ENCODE results near the gene PTPRU. TPM values are rescaled to one million over a fixed set of nuclear protein-coding genes. Genes with fewer than 3 reads are reported as not detected.
"Not testable (repeated sequence)": the region's sequence is repeated elsewhere in the genome, so short reads cannot be mapped to it uniquely, and the experiment has no call there.

The PTPRU gene
- total RNA-seq, 5 donors from 2014 or later (not counting 1 experiment from before 2014, with no cell fraction given): 0.13 to 0.82 (median 0.33) TPM; not detected in 2

DNA sequence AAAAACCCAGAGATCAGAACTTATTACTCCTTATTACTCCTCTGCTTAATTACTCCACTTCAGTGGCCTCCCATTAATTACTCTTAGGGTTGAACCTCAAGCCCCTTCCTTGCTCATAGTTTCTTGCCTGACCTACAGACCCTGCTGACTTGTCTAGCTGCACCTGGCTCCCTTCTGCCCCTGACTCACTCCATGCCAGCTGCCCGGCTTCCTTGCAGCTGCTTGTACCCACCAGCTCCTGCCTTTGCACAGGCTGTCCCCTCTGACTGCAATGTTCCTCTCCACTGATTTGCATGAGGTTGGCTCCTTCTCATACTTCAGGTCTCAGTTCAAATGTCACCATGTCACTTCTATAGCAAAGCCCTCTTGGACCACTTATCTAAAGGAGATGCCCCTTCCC, 1.9 kb upstream of the PTPRU start:
- Histone ChIP-seq H3K4me3 (ENCODE audit: control insufficient read depth in 1 of 2, extremely low read depth in 1 of 2, low read length in 1 of 2) (no peak overlapping the region), H3K27ac (ENCODE audit: low read length) (no peak overlapping the region), H3K9me3 (no peaks in the 10 kb centered on the region), H3K4me1 (ENCODE audit: control insufficient read depth in 1 of 2, extremely low read depth in 1 of 2, insufficient read depth in 2 of 2, low read length in 2 of 2) (peaks cover 14 to 27% of the 10 kb centered on the region in 2 experiments), H3K27me3 (replicated peaks in 1 of 2; ENCODE audit: control insufficient read depth in 2 of 2, extremely low read depth in 1 of 2, insufficient read depth in 2 of 2, low read length in 1 of 2) (peaks cover 5 to 36% of the 10 kb centered on the region in 2 experiments), H3K36me3 (ENCODE audit: control insufficient read depth in 2 of 2, extremely low read depth in 1 of 2, insufficient read depth in 1 of 2, low read length in 1 of 2) (no peaks in the 10 kb centered on the region)
- ATAC-seq (replicated peaks in 1 of 4): no peak
- no peak overlapping the region for H3K27ac Mint-ChIP-seq
- POLR2A ChIA-PET: interaction anchor here in 1 of 2 donors (0.7 kb wide), 1 partner anchor 1026 kb away, joined by 3 read pairs; no protein-coding TSS in a partner anchor
- whole genome bisulfite sequencing (ENCODE audit: insufficient coverage): 67% methylated on average over 1 of the region's 1 CpG
- peaks cover 36 to 45% (median 40%) of the 10 kb centered on the region in 3 donors for H3K4me1 Mint-ChIP-seq
- no peak overlapping the region for H3K4me3 Mint-ChIP-seq
- H3K36me3 Mint-ChIP-seq: no peaks in the 10 kb centered on the region
- no peak for DNase-seq
- H3K27me3 Mint-ChIP-seq: peaks cover 33 to 40% of the 10 kb centered on the region in 2 donors
- CTCF ChIA-PET: no interaction called here
- no peaks in the 10 kb centered on the region for H3K9me3 Mint-ChIP-seq

GRCh38 chr1:29234881-29235280, 1.4 kb upstream of the PTPRU start:
- H3K9me3 Mint-ChIP-seq; H3K9me3 ChIP-seq; ATAC-seq (replicated peaks in 1 of 4); H3K4me3 ChIP-seq (ENCODE audit: control insufficient read depth in 1 of 2, extremely low read depth in 1 of 2, low read length in 1 of 2); H3K36me3 Mint-ChIP-seq; H3K36me3 ChIP-seq (ENCODE audit: control insufficient read depth in 2 of 2, extremely low read depth in 1 of 2, insufficient read depth in 1 of 2, low read length in 1 of 2); H3K4me3 Mint-ChIP-seq; CTCF ChIA-PET; DNase-seq; H3K27ac Mint-ChIP-seq; H3K27ac ChIP-seq (ENCODE audit: low read length): not testable (repeated sequence)
- Mint-ChIP-seq H3K27me3 (peaks cover 37 to 43% of the 10 kb centered on the region in 2 donors), H3K4me1 (peaks cover 32 to 40% (median 40%) of the 10 kb centered on the region in 3 donors)
- H3K27me3 ChIP-seq (replicated peaks in 1 of 2; ENCODE audit: control insufficient read depth in 2 of 2, extremely low read depth in 1 of 2, insufficient read depth in 2 of 2, low read length in 1 of 2): peaks cover 5 to 40% of the 10 kb centered on the region in 2 experiments
- peaks cover 11 to 27% of the 10 kb centered on the region in 2 experiments for H3K4me1 ChIP-seq (ENCODE audit: control insufficient read depth in 1 of 2, extremely low read depth in 1 of 2, insufficient read depth in 2 of 2, low read length in 2 of 2)
- 89% methylated on average over 8 of the region's 9 CpGs for WGBS (ENCODE audit: insufficient coverage)
- POLR2A ChIA-PET: interaction anchor here in 1 of 2 donors (0.7 kb wide), 1 partner anchor 1026 kb away, joined by 3 read pairs; no protein-coding TSS in a partner anchor

DNA sequence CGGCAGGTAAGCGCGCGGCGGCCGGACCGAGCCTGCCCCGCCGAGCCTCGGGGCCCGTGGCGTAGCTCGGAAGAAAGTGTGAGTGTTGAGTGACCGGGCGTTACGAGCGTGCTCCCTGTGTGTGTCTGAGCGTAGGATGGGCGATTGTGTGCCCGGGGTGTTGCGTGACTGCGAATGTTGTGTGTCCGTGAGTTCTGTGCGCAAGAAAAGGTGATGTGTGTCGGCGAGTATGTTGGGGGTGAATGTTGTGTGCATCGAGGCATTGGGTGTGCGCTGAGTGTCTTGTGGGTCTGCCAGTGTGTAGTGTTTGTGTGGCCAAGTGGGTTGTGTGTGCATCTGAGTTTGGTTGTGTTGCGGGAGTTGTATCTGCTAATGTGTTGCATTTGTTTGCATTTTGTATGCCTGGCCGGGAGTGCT, 398 bp downstream of the PTPRU start:
- 7% methylated on average over 30 of the region's 30 CpGs for WGBS (ENCODE audit: insufficient coverage)
- H3K27ac ChIP-seq (ENCODE audit: low read length): no peak overlapping the region
- Mint-ChIP-seq H3K4me3 (peak overlapping the region; percentile 56 to 91 (median 85)), H3K27me3 (peaks cover 52 to 58% of the 10 kb centered on the region in 2 donors), H3K4me1 (peaks cover 17 to 25% (median 24%) of the 10 kb centered on the region in 3 donors), H3K27ac (peak overlapping the region in 1 of 2 donors; percentile 20), H3K36me3 (no peaks in the 10 kb centered on the region), H3K9me3 (no peaks in the 10 kb centered on the region)
- no peaks in the 10 kb centered on the region for H3K36me3 ChIP-seq (ENCODE audit: control insufficient read depth in 2 of 2, extremely low read depth in 1 of 2, insufficient read depth in 1 of 2, low read length in 1 of 2)
- peak overlapping the region; percentile 30 to 77 for H3K4me3 ChIP-seq (ENCODE audit: control insufficient read depth in 1 of 2, extremely low read depth in 1 of 2, low read length in 1 of 2)
- H3K27me3 ChIP-seq (replicated peaks in 1 of 2; ENCODE audit: control insufficient read depth in 2 of 2, extremely low read depth in 1 of 2, insufficient read depth in 2 of 2, low read length in 1 of 2): peaks cover 5 to 53% of the 10 kb centered on the region in 2 experiments
- H3K9me3 ChIP-seq: no peaks in the 10 kb centered on the region
- no peak for ATAC-seq (replicated peaks in 1 of 4)
- DNase-seq: no peak
- CTCF ChIA-PET: interaction anchor here (1.1 kb wide), 2 partner anchors 1143 to 1144 kb away, joined by 3 to 4 read pairs; no protein-coding TSS in a partner anchor
- peaks cover 6 to 22% of the 10 kb centered on the region in 2 experiments for H3K4me1 ChIP-seq (ENCODE audit: control insufficient read depth in 1 of 2, extremely low read depth in 1 of 2, insufficient read depth in 2 of 2, low read length in 2 of 2)
- POLR2A ChIA-PET: no interaction called here

DNA sequence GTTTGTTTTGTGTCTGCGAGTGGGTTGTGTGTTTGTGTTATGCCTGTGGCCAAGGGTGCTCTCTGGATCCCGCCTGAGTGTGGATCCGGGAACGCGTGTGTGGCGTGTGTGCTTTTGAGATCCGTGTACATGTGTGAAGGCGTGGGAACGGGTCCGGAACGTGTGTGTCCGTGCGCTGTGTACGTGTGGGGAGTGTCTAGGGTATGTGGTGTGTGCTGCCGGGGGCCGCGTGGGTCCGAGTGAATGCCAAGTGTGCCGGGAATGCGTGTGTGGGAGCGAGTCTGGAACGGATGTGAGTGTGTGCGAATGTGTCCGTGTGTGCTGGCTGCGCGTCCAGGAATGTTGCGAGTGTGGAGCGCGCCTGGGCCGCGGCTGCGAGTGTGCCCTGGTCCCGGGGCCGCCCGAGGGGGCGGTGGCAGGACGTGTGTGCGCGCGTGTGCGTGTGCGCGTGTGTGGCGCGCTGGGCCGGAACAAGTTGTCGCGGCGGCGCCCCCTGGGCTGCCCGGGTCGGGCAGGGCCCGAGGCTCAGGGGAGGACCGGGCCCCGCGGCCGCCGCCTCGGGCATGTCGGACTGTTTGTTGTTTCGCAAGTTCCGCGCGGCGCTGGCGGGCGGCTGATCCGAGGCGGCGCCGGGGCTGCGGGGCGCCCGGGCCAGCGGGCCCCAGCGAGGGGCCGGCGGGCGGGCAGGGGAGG, 953 bp downstream of the PTPRU start:
- Mint-ChIP-seq H3K27me3 (peaks cover 52 to 63% of the 10 kb centered on the region in 2 donors), H3K4me3 (peak overlapping the region; percentile 56 to 91 (median 85)), H3K36me3 (no peaks in the 10 kb centered on the region), H3K9me3 (no peaks in the 10 kb centered on the region), H3K4me1 (peaks cover 17 to 25% (median 24%) of the 10 kb centered on the region in 3 donors), H3K27ac (peak overlapping the region in 1 of 2 donors; percentile 20)
- peak overlapping the region; percentile 30 to 77 for H3K4me3 ChIP-seq (ENCODE audit: control insufficient read depth in 1 of 2, extremely low read depth in 1 of 2, low read length in 1 of 2)
- peaks cover 6 to 22% of the 10 kb centered on the region in 2 experiments for H3K4me1 ChIP-seq (ENCODE audit: control insufficient read depth in 1 of 2, extremely low read depth in 1 of 2, insufficient read depth in 2 of 2, low read length in 2 of 2)
- H3K27ac ChIP-seq (ENCODE audit: low read length): no peak overlapping the region
- CTCF ChIA-PET: interaction anchor here (1.1 kb wide), 2 partner anchors 1143 kb away, joined by 3 to 4 read pairs; no protein-coding TSS in a partner anchor
- POLR2A ChIA-PET: no interaction called here
- ATAC-seq (replicated peaks in 1 of 4) (peak in 2 of 4 experiments; percentile 19 to 27), DNase-seq (peak in 2 of 35 experiments; percentile 22 to 42)
- H3K36me3 ChIP-seq (ENCODE audit: control insufficient read depth in 2 of 2, extremely low read depth in 1 of 2, insufficient read depth in 1 of 2, low read length in 1 of 2): no peaks in the 10 kb centered on the region
- no peaks in the 10 kb centered on the region for H3K9me3 ChIP-seq
- 1% methylated on average over 79 of the region's 79 CpGs for WGBS (ENCODE audit: insufficient coverage)
- H3K27me3 ChIP-seq (replicated peaks in 1 of 2; ENCODE audit: control insufficient read depth in 2 of 2, extremely low read depth in 1 of 2, insufficient read depth in 2 of 2, low read length in 1 of 2): peaks cover 5 to 57% of the 10 kb centered on the region in 2 experiments

GRCh38 chr1:29237852-29238619, 1.7 kb downstream of the PTPRU start:
- DNase-seq: peak in 4 of 35 experiments; percentile 5 to 38 (median 14)
- H3K27me3 ChIP-seq (replicated peaks in 1 of 2; ENCODE audit: control insufficient read depth in 2 of 2, extremely low read depth in 1 of 2, insufficient read depth in 2 of 2, low read length in 1 of 2): peaks cover 5 to 60% of the 10 kb centered on the region in 2 experiments

GRCh38 chr1:29238620-29239002, 2.3 kb downstream of the PTPRU start:
- Histone ChIP-seq H3K4me3 (ENCODE audit: control insufficient read depth in 1 of 2, extremely low read depth in 1 of 2, low read length in 1 of 2) (peak overlapping the region in 1 of 2 donors; percentile 58), H3K27ac (ENCODE audit: low read length) (no peak overlapping the region), H3K9me3 (no peaks in the 10 kb centered on the region), H3K27me3 (replicated peaks in 1 of 2; ENCODE audit: control insufficient read depth in 2 of 2, extremely low read depth in 1 of 2, insufficient read depth in 2 of 2, low read length in 1 of 2) (peaks cover 5 to 65% of the 10 kb centered on the region in 2 experiments), H3K4me1 (ENCODE audit: control insufficient read depth in 1 of 2, extremely low read depth in 1 of 2, insufficient read depth in 2 of 2, low read length in 2 of 2) (peaks cover 6 to 22% of the 10 kb centered on the region in 2 experiments), H3K36me3 (ENCODE audit: control insufficient read depth in 2 of 2, extremely low read depth in 1 of 2, insufficient read depth in 1 of 2, low read length in 1 of 2) (no peaks in the 10 kb centered on the region)
- POLR2A ChIA-PET: no interaction called here
- no peak for DNase-seq
- H3K4me3 Mint-ChIP-seq: peak overlapping the region; percentile 66 to 84 (median 69)
- WGBS (ENCODE audit: insufficient coverage): 10% methylated on average over 7 of the region's 11 CpGs
- H3K4me1 Mint-ChIP-seq: peaks cover 17 to 25% (median 24%) of the 10 kb centered on the region in 3 donors
- no peaks in the 10 kb centered on the region for H3K36me3 Mint-ChIP-seq
- no peak overlapping the region for H3K27ac Mint-ChIP-seq
- no peak for ATAC-seq (replicated peaks in 1 of 4)
- no peaks in the 10 kb centered on the region for H3K9me3 Mint-ChIP-seq
- peaks cover 52 to 63% of the 10 kb centered on the region in 2 donors for H3K27me3 Mint-ChIP-seq
- CTCF ChIA-PET: no interaction called here

More at GRCh38 chr1:29237852-29238619, 1.7 kb downstream of the PTPRU start:
- Mint-ChIP-seq H3K9me3 (no peaks in the 10 kb centered on the region), H3K4me3 (peak overlapping the region; percentile 65 to 84 (median 78)), H3K4me1 (peaks cover 17 to 25% (median 24%) of the 10 kb centered on the region in 3 donors), H3K27me3 (peaks cover 52 to 63% of the 10 kb centered on the region in 2 donors), H3K27ac (no peak overlapping the region), H3K36me3 (no peaks in the 10 kb centered on the region)
- peak overlapping the region in 1 of 2 donors; percentile 58 for H3K4me3 ChIP-seq (ENCODE audit: control insufficient read depth in 1 of 2, extremely low read depth in 1 of 2, low read length in 1 of 2)
- H3K36me3 ChIP-seq (ENCODE audit: control insufficient read depth in 2 of 2, extremely low read depth in 1 of 2, insufficient read depth in 1 of 2, low read length in 1 of 2): no peaks in the 10 kb centered on the region
- no peak for ATAC-seq (replicated peaks in 1 of 4)
- POLR2A ChIA-PET: no interaction called here
- no peaks in the 10 kb centered on the region for H3K9me3 ChIP-seq
- CTCF ChIA-PET: no interaction called here
- H3K27ac ChIP-seq (ENCODE audit: low read length): no peak overlapping the region
- H3K4me1 ChIP-seq (ENCODE audit: control insufficient read depth in 1 of 2, extremely low read depth in 1 of 2, insufficient read depth in 2 of 2, low read length in 2 of 2): peaks cover 6 to 22% of the 10 kb centered on the region in 2 experiments
- WGBS (ENCODE audit: insufficient coverage): 4% methylated on average over 88 of the region's 93 CpGs

All from T-cell (primary cell).